Measurements from ENCODE around the gene HYAL2.

DNA sequence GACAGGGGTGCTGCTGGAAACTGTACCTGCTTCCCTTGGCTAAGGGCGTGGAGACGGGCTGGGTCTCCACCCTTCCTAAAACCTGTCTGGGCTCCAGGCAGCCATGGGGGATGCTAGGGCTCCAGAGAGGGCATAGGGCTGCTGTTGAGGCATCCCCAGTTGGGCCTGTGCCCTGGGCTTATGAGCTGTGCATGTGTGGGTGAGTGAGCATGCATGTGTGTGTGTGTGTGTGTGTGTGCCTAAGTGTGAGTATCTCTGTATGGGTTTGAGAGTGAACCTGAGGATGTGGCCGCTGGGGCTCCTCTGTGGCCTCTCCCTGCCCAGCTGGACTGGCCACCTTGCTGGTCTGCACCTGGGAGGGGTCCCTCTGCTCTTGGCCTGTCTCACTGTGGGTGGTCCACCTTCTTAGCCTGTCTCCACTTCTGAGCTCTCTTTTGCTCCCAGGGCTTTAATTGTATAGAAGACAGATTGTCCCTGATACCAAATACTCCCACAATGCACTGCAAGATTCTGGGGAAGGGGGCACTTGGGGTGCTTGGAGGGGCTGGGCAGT, 48.7 kb upstream of the HYAL2 start:
- TF ChIP-seq, protein P1, sequence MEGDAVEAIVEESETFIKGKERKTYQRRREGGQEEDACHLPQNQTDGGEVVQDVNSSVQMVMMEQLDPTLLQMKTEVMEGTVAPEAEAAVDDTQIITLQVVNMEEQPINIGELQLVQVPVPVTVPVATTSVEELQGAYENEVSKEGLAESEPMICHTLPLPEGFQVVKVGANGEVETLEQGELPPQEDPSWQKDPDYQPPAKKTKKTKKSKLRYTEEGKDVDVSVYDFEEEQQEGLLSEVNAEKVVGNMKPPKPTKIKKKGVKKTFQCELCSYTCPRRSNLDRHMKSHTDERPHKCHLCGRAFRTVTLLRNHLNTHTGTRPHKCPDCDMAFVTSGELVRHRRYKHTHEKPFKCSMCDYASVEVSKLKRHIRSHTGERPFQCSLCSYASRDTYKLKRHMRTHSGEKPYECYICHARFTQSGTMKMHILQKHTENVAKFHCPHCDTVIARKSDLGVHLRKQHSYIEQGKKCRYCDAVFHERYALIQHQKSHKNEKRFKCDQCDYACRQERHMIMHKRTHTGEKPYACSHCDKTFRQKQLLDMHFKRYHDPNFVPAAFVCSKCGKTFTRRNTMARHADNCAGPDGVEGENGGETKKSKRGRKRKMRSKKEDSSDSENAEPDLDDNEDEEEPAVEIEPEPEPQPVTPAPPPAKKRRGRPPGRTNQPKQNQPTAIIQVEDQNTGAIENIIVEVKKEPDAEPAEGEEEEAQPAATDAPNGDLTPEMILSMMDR (IDR thresholded peaks at IDR 0.05): no peak
- TF ChIP-seq POLR2A (IDR thresholded peaks at IDR 0.05): no peak

Measured in testis (tissue), 2 donors.